ELR (cell line): ENCODE measurements around the gene EFCAB5.
"Not testable (repeated sequence)": the region's sequence is repeated elsewhere in the genome, so short reads cannot be mapped to it uniquely, and the experiment has no call there.

Experiments used
- DNase-seq: peaks from one replicate; pipeline ENCODE4 v3.0.0-alpha.2; 2015; ENCODE audit warnings: low read depth

EFCAB5 gene

DNA sequence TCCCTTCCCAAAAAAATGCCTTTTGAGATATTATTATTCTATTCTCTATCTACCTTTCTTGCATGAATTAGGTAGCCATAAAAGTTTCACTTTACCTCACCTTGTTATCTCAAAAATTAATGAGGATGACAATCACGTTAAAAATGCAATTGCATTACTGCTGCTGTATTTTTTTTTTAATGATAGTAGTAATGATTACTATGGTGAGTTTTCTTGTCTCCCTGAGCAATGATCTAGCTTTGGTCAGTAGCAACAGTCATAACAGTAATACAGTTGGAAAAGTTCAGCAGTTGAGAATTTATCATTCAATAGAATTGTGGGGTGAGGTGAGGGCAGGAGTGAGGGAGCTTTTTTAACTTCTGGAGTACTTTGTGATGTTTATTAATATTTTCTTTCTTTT is at the start of gene EFCAB5:
TSS of gene EFCAB5 (plus strand) at position 301 of the 400 bp plus-strand sequence. CDS start 163 bp downstream, outside the sequence.
- no peak for DNase-seq

DNA sequence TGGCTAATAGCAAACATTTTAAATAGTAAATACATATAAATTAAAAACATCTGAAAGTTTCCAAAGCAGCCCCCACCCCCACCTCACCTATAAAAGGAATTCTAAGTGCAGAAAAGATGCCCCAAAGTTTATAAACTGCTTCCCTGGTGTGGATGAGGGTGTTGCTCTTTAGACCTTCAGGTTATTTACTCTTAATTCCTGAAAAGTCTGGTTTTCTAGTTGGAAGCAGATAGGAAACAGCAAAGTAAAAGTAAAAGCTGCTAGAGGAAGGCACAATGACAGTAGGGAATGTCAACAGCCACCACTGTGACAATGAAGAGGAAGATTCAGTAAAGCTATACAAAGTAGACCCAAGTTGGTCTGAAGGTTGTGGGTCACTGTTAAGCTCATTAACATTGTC is 49.2 kb upstream of the EFCAB5 start:
- no peak for DNase-seq

GRCh38 chr17:29897136-29897535 is 44.3 kb upstream of the EFCAB5 start:
- not testable (repeated sequence) for DNase-seq

GRCh38 chr17:29903471-29903870 is 38.0 kb upstream of the EFCAB5 start:
- DNase-seq: no peak

- no peak for DNase-seq
These were observed 36.2 kb upstream of the EFCAB5 start for GRCh38 chr17:29905086-29905878.

- DNase-seq: no peak
These were observed 35.6 kb upstream of the EFCAB5 start for GRCh38 chr17:29905879-29906167.

GRCh38 chr17:29906969-29907368 is 34.5 kb upstream of the EFCAB5 start:
- no peak for DNase-seq

DNA sequence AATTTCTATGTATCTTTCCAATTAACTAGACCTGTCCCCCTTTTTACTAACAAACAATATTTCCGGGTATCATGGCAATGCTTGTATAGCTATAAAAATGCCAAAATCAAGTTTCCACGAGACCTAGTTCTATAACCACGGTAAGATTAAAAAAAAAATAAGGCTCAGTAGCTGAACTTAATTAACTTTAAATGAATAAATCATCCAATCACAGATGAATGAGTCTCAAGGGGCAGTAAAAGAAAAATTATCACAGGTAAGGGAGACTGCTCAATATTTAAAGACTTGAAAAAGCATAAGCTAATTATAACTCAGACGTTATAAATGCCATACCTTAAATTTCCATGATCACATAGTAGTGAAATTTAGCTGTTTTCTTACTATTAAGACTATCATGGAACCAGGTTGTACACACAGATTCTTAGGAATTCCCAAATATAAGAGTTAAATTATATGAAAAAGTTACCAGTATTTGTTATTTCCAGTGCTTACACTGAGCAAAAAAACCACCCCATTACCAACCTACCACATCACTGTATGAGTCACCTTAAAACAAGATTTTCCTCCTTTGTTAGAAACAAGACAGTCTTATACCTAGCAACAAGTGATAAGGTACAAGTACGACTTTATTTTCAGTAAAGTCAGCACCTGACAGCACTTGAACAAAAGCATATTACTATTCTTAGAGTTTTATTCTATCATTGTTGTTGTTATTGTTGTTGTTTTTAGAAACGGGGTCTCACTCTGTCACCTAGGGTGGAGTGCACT is 32.0 kb upstream of the EFCAB5 start:
- peak; percentile 47 for DNase-seq

DNA sequence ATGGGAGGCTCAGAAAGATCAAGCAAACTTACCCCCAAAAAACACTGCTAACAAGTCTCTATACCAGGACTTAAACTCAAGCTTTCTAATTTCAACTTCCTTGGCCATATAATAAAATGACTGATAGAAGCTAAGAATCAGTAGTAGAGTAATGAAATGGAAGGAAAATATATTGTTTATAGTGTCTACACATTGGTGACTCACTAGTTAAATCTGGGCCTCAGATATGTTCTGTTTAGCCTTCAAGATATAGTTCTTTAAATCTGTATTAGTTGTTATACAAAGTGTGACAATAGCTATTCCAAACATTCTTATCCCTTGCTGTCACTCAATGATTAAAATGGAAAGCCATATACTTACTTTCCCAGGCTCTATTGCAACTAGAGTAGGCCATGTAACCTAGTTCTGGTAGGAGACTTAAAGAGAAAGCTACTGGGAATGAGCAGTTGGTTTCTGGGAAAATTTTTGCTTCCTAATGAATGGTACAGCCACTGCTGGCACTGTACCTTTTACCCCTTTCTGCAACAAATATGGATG is 29.7 kb upstream of the EFCAB5 start:
- peak; percentile 32 for DNase-seq

GRCh38 chr17:29914819-29915537 is 26.5 kb upstream of the EFCAB5 start:
- DNase-seq: no peak

- no peak for DNase-seq
These were observed 23.4 kb upstream of the EFCAB5 start for GRCh38 chr17:29918016-29918415.

DNA sequence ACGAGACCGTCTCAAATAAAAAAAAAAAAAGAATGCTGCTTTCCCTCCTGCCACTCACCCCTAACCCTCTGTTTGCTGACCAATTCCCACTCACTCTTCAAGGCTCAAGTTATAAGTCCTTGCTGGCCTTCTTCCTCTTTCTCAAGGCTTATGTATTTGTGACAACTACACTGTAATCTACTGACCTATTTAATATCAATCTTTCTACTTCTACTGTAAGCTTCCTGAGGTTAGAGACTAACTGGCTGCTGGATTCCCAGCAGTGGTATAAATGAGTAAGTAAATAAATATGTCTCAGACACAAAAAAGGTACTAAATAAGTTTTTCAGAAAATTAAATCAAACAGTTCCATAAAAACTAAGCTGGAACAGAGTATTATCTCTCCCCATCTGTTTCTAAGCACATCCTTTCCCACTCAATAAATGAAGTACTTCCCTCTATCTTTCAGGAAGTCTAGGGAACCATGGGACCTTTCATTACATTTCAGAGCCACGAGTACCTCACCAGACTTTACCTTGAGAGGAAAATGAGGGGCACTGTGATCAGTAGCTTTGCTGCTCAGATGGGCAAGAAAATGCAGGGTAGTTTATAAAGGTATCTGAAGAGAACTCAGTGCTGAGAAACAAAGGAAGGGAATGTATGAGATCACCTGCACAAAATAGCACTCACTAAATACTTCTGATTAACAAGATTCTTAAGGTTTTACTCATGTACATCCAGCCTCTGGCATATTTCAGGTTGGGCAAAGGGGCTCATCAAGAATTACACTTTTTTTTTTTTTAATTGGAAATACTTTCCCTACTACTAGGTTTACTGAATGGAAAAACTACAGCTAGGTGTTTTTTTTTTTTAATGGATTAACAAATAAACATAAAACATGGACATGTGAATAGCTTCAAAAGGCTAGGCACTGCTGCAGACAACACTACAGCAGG is 22.2 kb upstream of the EFCAB5 start:
- peak; percentile 81 for DNase-seq

DNA sequence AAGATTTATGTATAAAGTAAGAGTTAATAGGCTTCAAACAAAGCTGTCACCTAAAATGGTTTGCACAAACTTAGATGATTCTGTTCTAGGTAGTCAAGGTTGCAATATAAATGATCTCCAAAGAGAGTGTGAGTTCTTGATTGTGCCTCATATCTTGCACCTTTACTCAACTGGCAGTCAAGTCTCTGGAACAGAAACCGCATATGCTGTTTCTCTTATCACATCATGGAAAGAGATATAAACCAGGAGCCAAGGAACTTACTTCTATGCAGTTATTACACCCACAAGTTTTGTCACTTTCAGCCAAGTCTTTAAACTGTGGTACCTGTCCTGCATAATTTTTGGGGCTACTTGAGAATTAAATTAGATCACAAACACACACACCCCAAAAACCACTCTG is 16.6 kb upstream of the EFCAB5 start:
- no peak for DNase-seq

- DNase-seq: no peak
These were observed 13.9 kb upstream of the EFCAB5 start for GRCh38 chr17:29927546-29927945.

DNA sequence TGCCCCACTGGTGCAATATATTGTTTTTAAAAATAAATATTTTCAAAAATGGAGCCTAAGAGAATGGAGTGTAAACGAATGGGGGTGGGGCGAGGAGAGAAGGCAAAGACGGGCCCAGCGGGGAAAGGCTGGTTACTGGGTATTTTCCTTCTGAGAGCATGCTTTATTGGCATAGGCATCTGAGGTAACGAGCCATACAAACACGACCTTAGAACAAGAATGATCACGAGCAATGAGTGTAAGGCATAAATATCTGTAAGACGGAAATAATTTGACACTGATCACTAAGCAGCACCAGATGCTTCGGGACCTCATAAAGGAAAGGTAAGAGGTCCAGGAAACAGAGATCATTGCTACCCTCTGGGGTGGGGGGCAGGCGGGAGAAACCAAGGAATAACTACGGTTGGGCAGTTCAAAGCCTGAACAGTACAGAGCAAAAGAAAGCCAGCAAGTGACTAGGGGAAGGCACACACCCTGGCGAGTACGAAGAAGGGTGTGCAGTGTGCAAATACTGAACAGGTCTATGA is 12.4 kb upstream of the EFCAB5 start:
- DNase-seq: peak; percentile 75

DNA sequence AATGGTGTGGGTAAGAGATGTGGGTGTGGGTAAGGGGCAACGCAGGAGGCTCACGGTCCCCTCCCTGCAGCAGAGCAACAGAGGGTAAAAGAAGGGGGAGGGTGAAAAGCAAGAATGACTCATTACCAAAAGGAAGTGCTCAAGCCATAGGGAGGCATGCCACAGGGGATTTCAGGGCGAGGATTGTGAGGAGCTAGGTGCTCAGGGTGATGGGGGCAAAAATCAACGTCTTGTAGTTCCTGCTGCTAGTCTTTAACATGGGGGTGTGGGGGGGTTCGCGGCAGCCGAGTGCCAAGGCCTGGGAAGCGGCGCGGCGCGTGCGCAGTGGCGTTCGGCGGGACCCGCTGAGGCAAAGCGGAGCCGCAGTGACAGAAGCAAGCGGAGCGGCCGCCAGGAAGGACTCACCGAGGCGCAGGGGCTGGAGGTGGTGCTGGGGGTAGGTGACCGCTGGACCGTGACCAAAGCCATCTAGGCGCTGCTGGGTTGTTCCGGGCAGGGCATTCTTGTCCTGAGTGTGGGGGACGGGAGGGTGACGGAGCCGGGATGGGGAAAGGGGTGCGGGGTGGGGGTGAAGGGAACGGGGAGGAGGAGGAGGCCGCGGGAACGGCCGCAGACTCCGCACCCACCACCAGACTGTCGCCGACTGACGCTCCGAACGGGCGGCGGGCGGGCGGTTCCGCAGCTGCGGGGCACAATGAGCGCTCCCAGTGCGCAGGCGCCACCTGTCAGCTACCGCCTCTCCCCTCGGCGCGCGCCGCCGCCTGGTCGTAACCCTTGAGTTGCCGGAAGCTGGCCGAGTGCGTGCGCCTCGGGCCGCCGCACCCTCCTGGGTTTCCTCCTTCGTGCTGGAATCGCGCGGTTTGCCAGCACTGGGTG is 11.7 kb upstream of the EFCAB5 start, which contains the start of gene SSH2:
TSS of gene SSH2 (minus strand) at position 696 of the 876 bp plus-strand sequence. CDS start at position 468, 228 bp downstream.
- peak; percentile 93 for DNase-seq

DNA sequence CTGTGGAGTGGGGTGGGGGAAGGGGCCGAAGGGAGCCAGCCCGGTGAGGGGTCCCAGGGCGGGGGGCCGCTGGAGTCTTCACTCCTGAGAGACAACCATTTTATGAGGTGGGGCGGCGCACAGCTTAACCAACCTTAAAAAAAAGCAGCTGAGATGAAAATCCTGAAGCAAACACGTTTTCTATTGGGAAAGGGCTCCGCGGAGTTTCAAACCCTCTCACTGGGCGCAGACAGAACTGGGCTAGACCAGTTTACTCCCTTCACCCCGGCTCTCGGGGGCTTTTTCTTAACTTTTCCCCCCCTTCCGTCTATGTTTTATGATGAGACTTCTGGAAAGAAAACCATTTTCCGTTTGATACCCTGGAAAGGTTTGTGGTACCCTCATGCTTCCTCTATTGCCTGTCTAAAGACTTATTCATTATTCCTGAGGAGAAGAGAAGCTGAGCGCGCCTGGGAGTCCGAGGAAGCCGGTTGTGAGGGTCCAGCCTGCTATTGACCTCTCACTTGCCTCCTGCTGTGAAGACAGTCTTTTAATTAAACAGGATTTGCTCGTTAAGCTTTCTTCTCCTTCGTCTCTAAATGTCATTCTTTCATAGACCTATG is 10.9 kb upstream of the EFCAB5 start:
- no peak for DNase-seq

- peak; percentile 91 for DNase-seq
These were observed 10.1 kb upstream of the EFCAB5 start for GRCh38 chr17:29931231-29931932.

- DNase-seq: peak; percentile 51
These were observed 8.1 kb upstream of the EFCAB5 start for GRCh38 chr17:29933379-29933778.
